GM19452 (cell line): ENCODE results near the gene S100A7A.

ENCODE experiments used
- ATAC-seq: cut with Tn5 transposase; IDR thresholded peaks from one replicate; pipeline ENCODE4 v1.9.1; 2021; ENCODE audit not compliant: unreplicated experiment

The S100A7A gene

GRCh38 chr1:153415850-153416570, at the start of gene S100A7A:
TSS of gene S100A7A (plus strand) at chr1:153416520. CDS start at chr1:153418083, 1,563 bp downstream.
- no peak for ATAC-seq

GRCh38 chr1:153367090-153367489, 49.2 kb upstream of the S100A7A start:
- no peak for ATAC-seq

GRCh38 chr1:153368495-153368894, 47.8 kb upstream of the S100A7A start:
- no peak for ATAC-seq

- no peak for ATAC-seq
Observed at GRCh38 chr1:153370146-153370545, 46.2 kb upstream of the S100A7A start.

GRCh38 chr1:153371231-153371630, 45.1 kb upstream of the S100A7A start:
- no peak for ATAC-seq

GRCh38 chr1:153372571-153372970, 43.7 kb upstream of the S100A7A start:
- ATAC-seq = no peak

- no peak for ATAC-seq
Observed at GRCh38 chr1:153374071-153374470, 42.2 kb upstream of the S100A7A start.

- ATAC-seq = no peak
Observed at GRCh38 chr1:153375511-153375910, 40.8 kb upstream of the S100A7A start, which contains the start of gene S100A12. TSS of gene S100A12 (minus strand) at chr1:153375621. CDS start at chr1:153374592, 1,029 bp downstream.

GRCh38 chr1:153379591-153379990, 36.7 kb upstream of the S100A7A start:
- no peak for ATAC-seq

GRCh38 chr1:153380711-153381110, 35.6 kb upstream of the S100A7A start:
- no peak for ATAC-seq

- ATAC-seq = no peak
Observed at GRCh38 chr1:153384958-153385580, 31.3 kb upstream of the S100A7A start.

GRCh38 chr1:153386500-153386901, 29.8 kb upstream of the S100A7A start:
- no peak for ATAC-seq

GRCh38 chr1:153387001-153387400, 29.3 kb upstream of the S100A7A start:
- no peak for ATAC-seq

GRCh38 chr1:153387785-153388184, 28.5 kb upstream of the S100A7A start:
- ATAC-seq = no peak

GRCh38 chr1:153389401-153389800, 26.9 kb upstream of the S100A7A start:
- ATAC-seq = no peak

GRCh38 chr1:153389973-153390879, 26.1 kb upstream of the S100A7A start:
- no peak for ATAC-seq

- ATAC-seq = no peak
Observed at GRCh38 chr1:153390938-153391710, 25.2 kb upstream of the S100A7A start, which contains the start of gene S100A8. TSS of gene S100A8 (minus strand) at chr1:153391073. CDS start at chr1:153390535, 538 bp downstream.

GRCh38 chr1:153392258-153392657, 24.1 kb upstream of the S100A7A start:
- ATAC-seq = no peak

GRCh38 chr1:153392822-153393221, 23.5 kb upstream of the S100A7A start:
- no peak for ATAC-seq

GRCh38 chr1:153393926-153394325, 22.4 kb upstream of the S100A7A start:
- ATAC-seq = no peak

- no peak for ATAC-seq
Observed at GRCh38 chr1:153394391-153394790, 21.9 kb upstream of the S100A7A start.
